HL-60 (cell line): ENCODE data around the gene FAM170B.

Experiments
- DNase-seq, 2 experiments: peaks; one replicate each; pipeline ENCODE4 v3.0.0-alpha.2; 2010 to 2020; ENCODE audit warnings: low read depth in 1 of 2, low spot score in 1 of 2
- H3K27ac ChIP-seq: fragments of 250-450 bp; sonication (Bioruptor Pico); replicated peaks from 2 replicates; pipeline ENCODE4 v1.5.1; 2020; ENCODE audit warnings: mild to moderate bottlenecking, moderate library complexity
- H3K27me3 ChIP-seq: fragments of 250-450 bp; sonication (Bioruptor Pico); 2 replicates; pipeline ENCODE4 v1.5.1; 2021; ENCODE audit warnings: mild to moderate bottlenecking, moderate library complexity; ENCODE audit not compliant: insufficient read depth, poor library complexity, severe bottlenecking
- H3K4me3 ChIP-seq: replicated peaks from 2 replicates; pipeline ENCODE4 v1.5.1; 2011; ENCODE audit warnings: mild to moderate bottlenecking, control low read depth, low read length; ENCODE audit not compliant: insufficient read depth
- GABPA ChIP-seq: IDR thresholded peaks from 2 replicates; pipeline ENCODE4 v1.6.1; 2012; ENCODE audit warnings: low read depth
- POLR2AphosphoS5 ChIP-seq: IDR thresholded peaks from 2 replicates; pipeline ENCODE4 v1.6.1; 2012; ENCODE audit warnings: low read depth
- SPI1 ChIP-seq: IDR thresholded peaks from 2 replicates; pipeline ENCODE4 v1.6.1; 2012; ENCODE audit warnings: low read depth, mild to moderate bottlenecking, borderline replicate concordance
- TF ChIP-seq, protein P1 (sequence below): IDR thresholded peaks from 2 replicates; pipeline ENCODE4 v1.6.1; 2012; ENCODE audit warnings: low read depth; ENCODE audit not compliant: insufficient replicate concordance
- TF ChIP-seq, protein P2 (sequence below): IDR thresholded peaks from one replicate; pipeline ENCODE4 v1.5.1; 2011; ENCODE audit warnings: low read length, control low read depth, inconsistent platforms; ENCODE audit not compliant: insufficient read depth

The FAM170B gene

DNA sequence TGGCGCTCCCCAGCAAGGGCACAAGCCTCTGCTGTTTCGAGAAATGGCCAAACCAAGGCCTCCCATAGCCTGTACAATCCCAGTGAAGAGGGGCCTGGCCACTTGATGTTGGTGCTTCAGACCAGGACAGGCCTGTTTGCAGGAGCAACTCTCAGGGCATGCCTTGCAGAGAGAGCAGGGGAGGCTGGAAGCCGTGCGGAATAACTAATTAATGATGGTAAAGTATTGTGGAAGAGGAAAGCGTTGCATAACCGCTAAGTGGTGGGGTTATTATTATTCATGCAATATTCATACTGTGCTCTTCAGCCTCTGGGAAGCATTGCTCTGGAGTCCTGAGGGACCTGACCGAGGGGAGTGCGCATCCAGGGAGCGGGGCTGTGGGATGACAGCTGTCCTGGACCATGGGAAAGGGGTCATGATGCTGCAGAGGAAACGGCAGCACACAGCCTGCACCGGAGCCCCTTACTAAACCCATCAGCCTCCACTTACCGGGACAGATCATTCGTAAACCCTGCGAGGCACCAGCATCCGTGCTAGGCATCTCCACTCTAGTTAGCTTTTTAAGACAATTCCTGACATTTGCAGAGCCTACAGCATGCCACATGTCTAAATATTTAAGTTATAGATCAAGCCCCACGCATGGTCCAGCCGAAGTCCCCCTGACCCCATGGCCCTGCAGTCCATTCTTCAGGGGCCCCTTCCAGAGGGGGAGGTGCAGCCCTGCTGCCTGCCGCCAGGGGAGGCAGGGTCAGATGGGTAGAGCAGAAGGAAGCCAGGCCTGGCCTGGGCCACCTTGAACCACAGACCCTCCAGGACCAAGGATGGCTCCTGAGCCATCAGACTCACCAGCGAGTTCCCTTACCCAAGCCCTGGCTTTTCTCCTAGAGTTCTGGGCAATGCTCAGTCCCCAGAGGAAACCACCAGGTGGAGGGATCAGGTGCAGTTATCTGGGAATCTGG, 42.8 kb upstream of the FAM170B start:
- no peak for DNase-seq
- TF ChIP-seq, protein P1, sequence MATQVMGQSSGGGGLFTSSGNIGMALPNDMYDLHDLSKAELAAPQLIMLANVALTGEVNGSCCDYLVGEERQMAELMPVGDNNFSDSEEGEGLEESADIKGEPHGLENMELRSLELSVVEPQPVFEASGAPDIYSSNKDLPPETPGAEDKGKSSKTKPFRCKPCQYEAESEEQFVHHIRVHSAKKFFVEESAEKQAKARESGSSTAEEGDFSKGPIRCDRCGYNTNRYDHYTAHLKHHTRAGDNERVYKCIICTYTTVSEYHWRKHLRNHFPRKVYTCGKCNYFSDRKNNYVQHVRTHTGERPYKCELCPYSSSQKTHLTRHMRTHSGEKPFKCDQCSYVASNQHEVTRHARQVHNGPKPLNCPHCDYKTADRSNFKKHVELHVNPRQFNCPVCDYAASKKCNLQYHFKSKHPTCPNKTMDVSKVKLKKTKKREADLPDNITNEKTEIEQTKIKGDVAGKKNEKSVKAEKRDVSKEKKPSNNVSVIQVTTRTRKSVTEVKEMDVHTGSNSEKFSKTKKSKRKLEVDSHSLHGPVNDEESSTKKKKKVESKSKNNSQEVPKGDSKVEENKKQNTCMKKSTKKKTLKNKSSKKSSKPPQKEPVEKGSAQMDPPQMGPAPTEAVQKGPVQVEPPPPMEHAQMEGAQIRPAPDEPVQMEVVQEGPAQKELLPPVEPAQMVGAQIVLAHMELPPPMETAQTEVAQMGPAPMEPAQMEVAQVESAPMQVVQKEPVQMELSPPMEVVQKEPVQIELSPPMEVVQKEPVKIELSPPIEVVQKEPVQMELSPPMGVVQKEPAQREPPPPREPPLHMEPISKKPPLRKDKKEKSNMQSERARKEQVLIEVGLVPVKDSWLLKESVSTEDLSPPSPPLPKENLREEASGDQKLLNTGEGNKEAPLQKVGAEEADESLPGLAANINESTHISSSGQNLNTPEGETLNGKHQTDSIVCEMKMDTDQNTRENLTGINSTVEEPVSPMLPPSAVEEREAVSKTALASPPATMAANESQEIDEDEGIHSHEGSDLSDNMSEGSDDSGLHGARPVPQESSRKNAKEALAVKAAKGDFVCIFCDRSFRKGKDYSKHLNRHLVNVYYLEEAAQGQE, result no peak
- no peak for TF ChIP-seq POLR2AphosphoS5
- no peak for TF ChIP-seq GABPA
- TF ChIP-seq, protein P2, sequence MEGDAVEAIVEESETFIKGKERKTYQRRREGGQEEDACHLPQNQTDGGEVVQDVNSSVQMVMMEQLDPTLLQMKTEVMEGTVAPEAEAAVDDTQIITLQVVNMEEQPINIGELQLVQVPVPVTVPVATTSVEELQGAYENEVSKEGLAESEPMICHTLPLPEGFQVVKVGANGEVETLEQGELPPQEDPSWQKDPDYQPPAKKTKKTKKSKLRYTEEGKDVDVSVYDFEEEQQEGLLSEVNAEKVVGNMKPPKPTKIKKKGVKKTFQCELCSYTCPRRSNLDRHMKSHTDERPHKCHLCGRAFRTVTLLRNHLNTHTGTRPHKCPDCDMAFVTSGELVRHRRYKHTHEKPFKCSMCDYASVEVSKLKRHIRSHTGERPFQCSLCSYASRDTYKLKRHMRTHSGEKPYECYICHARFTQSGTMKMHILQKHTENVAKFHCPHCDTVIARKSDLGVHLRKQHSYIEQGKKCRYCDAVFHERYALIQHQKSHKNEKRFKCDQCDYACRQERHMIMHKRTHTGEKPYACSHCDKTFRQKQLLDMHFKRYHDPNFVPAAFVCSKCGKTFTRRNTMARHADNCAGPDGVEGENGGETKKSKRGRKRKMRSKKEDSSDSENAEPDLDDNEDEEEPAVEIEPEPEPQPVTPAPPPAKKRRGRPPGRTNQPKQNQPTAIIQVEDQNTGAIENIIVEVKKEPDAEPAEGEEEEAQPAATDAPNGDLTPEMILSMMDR, result no peak
- TF ChIP-seq SPI1, result no peak
- Histone ChIP-seq H3K27ac (no peak overlapping the region), H3K27me3 (no peaks in the 10 kb centered on the region), H3K4me3 (no peak overlapping the region)

DNA sequence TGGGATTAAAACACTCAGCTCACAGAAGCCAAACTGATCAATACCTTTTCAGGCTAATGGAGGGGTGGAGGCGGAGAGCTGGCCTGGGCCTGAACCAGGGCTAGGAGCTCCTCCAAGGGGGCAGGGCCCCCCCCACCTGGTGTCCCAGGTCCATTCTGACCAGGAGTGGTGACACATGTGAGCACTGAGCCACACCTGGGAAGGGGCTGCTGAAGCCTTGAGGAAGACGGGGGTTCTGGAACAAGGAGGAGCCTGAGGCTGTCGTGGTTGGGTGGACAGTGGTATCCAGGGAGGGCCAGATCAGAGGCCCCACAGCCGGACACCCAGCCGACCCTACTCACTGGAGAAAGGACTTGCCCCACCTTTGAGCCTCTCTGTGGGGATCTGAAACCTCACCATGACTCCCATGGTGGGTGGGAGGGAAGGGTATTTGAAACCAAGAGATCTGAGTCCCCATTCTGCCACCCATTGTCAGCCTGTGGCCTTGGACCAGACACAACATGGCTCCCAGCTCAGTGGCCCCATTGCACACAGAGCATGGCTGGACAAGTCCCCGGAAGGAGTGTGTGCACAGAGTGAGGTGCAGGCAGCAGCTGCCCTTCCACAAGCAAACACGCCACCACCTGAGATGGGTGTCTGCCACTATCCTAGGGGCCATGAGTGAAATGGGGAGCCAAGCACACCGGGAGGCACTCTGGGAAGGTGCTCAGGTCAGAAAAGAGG, 41.9 kb upstream of the FAM170B start:
- H3K27ac ChIP-seq, result no peak overlapping the region
- TF ChIP-seq, protein P2, result no peak
- TF ChIP-seq SPI1 (no peak), POLR2AphosphoS5 (no peak), GABPA (no peak)
- TF ChIP-seq, protein P1, result no peak
- no peaks in the 10 kb centered on the region for H3K27me3 ChIP-seq
- no peak overlapping the region for H3K4me3 ChIP-seq
- no peak for DNase-seq

DNA sequence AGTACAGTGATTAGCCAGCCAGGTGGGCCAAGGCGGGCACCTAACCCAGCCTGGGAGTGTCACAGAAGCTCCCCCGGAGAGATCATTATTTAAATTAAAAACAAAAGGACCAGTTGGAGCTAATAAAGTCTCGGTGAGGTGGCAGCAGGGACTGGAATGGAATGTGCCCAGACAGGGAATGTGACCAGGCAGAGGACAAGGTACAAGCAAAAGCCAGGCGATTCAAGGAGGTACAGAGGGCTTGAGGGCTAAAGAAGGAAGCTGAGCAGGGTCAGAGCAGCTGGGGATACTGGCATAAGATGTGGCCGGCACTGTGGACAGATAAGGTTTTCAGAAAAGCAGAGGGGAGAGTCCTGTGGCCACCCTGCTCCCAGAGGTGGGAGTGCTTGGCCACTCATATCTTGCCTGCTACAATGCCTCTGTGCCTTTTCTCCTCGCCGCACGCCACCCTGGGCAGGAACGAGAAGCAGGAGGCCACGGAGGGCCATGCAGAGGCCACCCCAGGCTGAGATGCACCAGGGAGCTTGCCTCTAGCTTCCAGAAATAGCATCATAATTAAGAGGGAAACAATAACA, 41.2 kb upstream of the FAM170B start:
- TF ChIP-seq POLR2AphosphoS5, result no peak
- TF ChIP-seq, protein P2, result no peak
- TF ChIP-seq, protein P1, result no peak
- no peak for DNase-seq
- no peaks in the 10 kb centered on the region for H3K27me3 ChIP-seq
- H3K27ac ChIP-seq, result no peak overlapping the region
- H3K4me3 ChIP-seq, result no peak overlapping the region
